HepG2 (cell line): ENCODE results near the gene PAN2. TPM values are rescaled to one million over a fixed set of nuclear protein-coding genes. Genes with fewer than 3 reads are reported as not detected.

ENCODE experiments used
- ATF2 ChIP-seq: sonication (generic); formaldehyde crosslinking; IDR thresholded peaks from 2 replicates; pipeline ENCODE4 v1.4.0; 2020; ENCODE audit warnings: missing genetic modification reagents
- FOXP1 ChIP-seq, 2 experiments: fragments of 450-650 bp in 1 of 2; IDR thresholded peaks; 2 replicates each; pipeline ENCODE4 v1.6.1; 2017 to 2018; ENCODE audit warnings: antibody characterized with exemption in 1 of 2
- GLMP ChIP-seq: sonication (generic); formaldehyde crosslinking; IDR thresholded peaks from 2 replicates; pipeline ENCODE4 v1.9.0; 2021; ENCODE audit warnings: missing genetic modification reagents, mild to moderate bottlenecking, borderline replicate concordance
- KLF15 ChIP-seq: sonication (generic); formaldehyde crosslinking; IDR thresholded peaks from 2 replicates; pipeline ENCODE4 v1.8.1; 2023; ENCODE audit warnings: borderline replicate concordance, mild to moderate bottlenecking, inconsistent platforms, missing genetic modification reagents, mixed read lengths
- MAX ChIP-seq: IDR thresholded peaks from 2 replicates; pipeline ENCODE4 v1.6.1; 2012; ENCODE audit warnings: inconsistent platforms
- MIER3 ChIP-seq: IDR thresholded peaks from 2 replicates; pipeline ENCODE4 v1.6.1; 2016; ENCODE audit warnings: missing compliant biosample characterization, borderline replicate concordance
- ZBTB10 ChIP-seq: sonication (generic); formaldehyde crosslinking; IDR thresholded peaks from 2 replicates; pipeline ENCODE4 v1.4.0; 2020; ENCODE audit warnings: missing genetic modification reagents, borderline replicate concordance
- ZFX ChIP-seq: sonication (generic); formaldehyde crosslinking; IDR thresholded peaks from 2 replicates; pipeline ENCODE4 v1.4.0; 2020; ENCODE audit warnings: mild to moderate bottlenecking, low read depth, missing genetic modification reagents, moderate library complexity
- ZNF24 ChIP-seq: fragments of 450-650 bp; IDR thresholded peaks from 2 replicates; pipeline ENCODE4 v1.6.1; 2017; ENCODE audit warnings: antibody characterized with exemption, mild to moderate bottlenecking
- ZNF563 ChIP-seq: sonication (generic); formaldehyde crosslinking; IDR thresholded peaks from 2 replicates; pipeline ENCODE4 v1.8.0; 2022; ENCODE audit warnings: mild to moderate bottlenecking, moderate library complexity, missing genetic modification reagents
- polyA plus RNA-seq, 8 experiments: library from polyadenylated mRNA; depleted of rRNA in 3 of 8; stranded (reverse) in 7 of 8; unstranded in 1 of 8; fragments of >200 nt; fragmentation: Illumina TruSeq in 4 of 8; extraction: Trizol in 4 of 8; gene quantifications; 2 replicates each; pipeline versions ENCODE4 v1.2.1 to v1.2.3, GENCODE V29; 2011 to 2016; ENCODE audit warnings: low read depth in 4 of 8, missing spikeins in 1 of 8, mixed read lengths in 1 of 8; ENCODE audit not compliant: insufficient read depth in 1 of 8
- total RNA-seq, 5 experiments: library from RNA; depleted of rRNA; stranded (reverse); fragments of >200 nt; fragmentation: Illumina TruSeq; extraction: Trizol; gene quantifications; 2 replicates each; pipeline ENCODE4 v1.2.3, GENCODE V29; 2016; ENCODE audit warnings: low read depth in 1 of 5

The PAN2 gene
- total and polyA plus RNA-seq, 2 of the 13 experiments (the other 11 are each of a cell fraction or from before 2014, with no cell fraction given), result 27.2 to 61.1 TPM

- TF ChIP-seq ZBTB10 (CRISPR knock-in tag), result no peak
- no peak for TF ChIP-seq ZNF24
- no peak for TF ChIP-seq MIER3 (CRISPR knock-in tag)
- no peak for TF ChIP-seq MAX
- no peak for TF ChIP-seq ZFX (CRISPR knock-in tag)
- no peak for TF ChIP-seq FOXP1 (IDR thresholded peaks at IDR 0.05)
- no peak for TF ChIP-seq FOXP1 (CRISPR knock-in tag; IDR thresholded peaks at IDR 0.05)
- TF ChIP-seq KLF15 (CRISPR knock-in tag), result no peak
- TF ChIP-seq GLMP (CRISPR knock-in tag), result no peak
- TF ChIP-seq ATF2 (CRISPR knock-in tag), result no peak
- no peak for TF ChIP-seq ZNF563
These were observed 42.0 kb upstream of the PAN2 start (continued) for GRCh38 chr12:56375598-56376434.
